Adrenal gland (tissue), 12 donors: Measurements from ENCODE around the gene ZMYND8. TPM values are rescaled to one million over a fixed set of nuclear protein-coding genes. Genes with fewer than 3 reads are reported as not detected.
A peak's percentile ranks its signal among the peaks of the same experiment; 100 is the strongest.
"Not testable (repeated sequence)": the region's sequence is repeated elsewhere in the genome, so short reads cannot be mapped to it uniquely, and the experiment has no call there.

Source experiments
- DNase-seq, 7 donors: peaks; one replicate each; pipeline ENCODE4 v3.0.0-alpha.2; 2019 to 2020
- H3K27ac ChIP-seq, 5 donors: fragments of 200-600 bp; sonication (generic) in 4 of 5; 1 replicate in 3 of 5; 2 replicates in 2 of 5; pipeline versions ENCODE4 v1.5.1 to v1.8.0; 2016 to 2020; ENCODE audit warnings: mild to moderate bottlenecking in 1 of 5
- H3K27me3 ChIP-seq: fragments of 200-600 bp; 2 replicates; pipeline ENCODE4 v1.8.0; 2021
- H3K36me3 ChIP-seq, 2 donors: fragments of 200-600 bp; replicated peaks in 1 of 2; 1 replicate in 1 of 2; 2 replicates in 1 of 2; pipeline versions ENCODE4 v1.5.1 to v1.8.0; 2018 to 2022
- H3K4me1 ChIP-seq, 2 donors: fragments of 200-600 bp; replicated peaks in 1 of 2; 1 replicate in 1 of 2; 2 replicates in 1 of 2; pipeline versions ENCODE4 v1.5.1 to v1.8.0; 2018 to 2021
- H3K4me3 ChIP-seq, 4 donors: fragments of 200-600 bp; sonication (generic) in 3 of 4; one replicate each; pipeline ENCODE4 v1.5.1; 2016 to 2018
- H3K9me3 ChIP-seq, 3 donors: fragments of 200-600 bp; sonication (generic) in 1 of 3; replicated peaks in 1 of 3; 1 replicate in 2 of 3; 2 replicates in 1 of 3; pipeline versions ENCODE4 v1.5.1 to v1.8.0; 2016 to 2021
- CTCF ChIP-seq, 6 experiments: fragments of 450-650 bp in 4 of 6; fragments of 200-600 bp in 2 of 6; sonication (generic) in 1 of 6; IDR thresholded peaks; 1 replicate in 5 of 6; 2 replicates in 1 of 6; pipeline versions ENCODE4 v1.5.1 to v1.8.0; 2016 to 2021; ENCODE audit warnings: antibody characterized with exemption in 6 of 6, mild to moderate bottlenecking in 2 of 6, moderate library complexity in 1 of 6
- POLR2A ChIP-seq, 2 donors: fragments of 450-650 bp; IDR thresholded peaks; one replicate each; pipeline ENCODE4 v1.6.1; 2017; ENCODE audit warnings: antibody characterized with exemption in 2 of 2, mild to moderate bottlenecking in 2 of 2, moderate library complexity in 1 of 2
- WGBS, 4 donors: extraction: QIAGEN DNeasy Blood & Tissue Kit in 2 of 4; methylation state at CpG; one replicate each; pipeline versions ENCODE4 v1.1.5 to v1.1.7; 2013 to 2017; 5-methylcytosine and 5-hydroxymethylcytosine counted together
- intact Hi-C, 2 donors: fragments of 100-400 bp; cut with DNase I; formaldehyde crosslinking; loops; one replicate each; pipeline versions ENCODE4 v1.14.1 to v1.15.0; 2022 to 2023
- polyA plus RNA-seq, 3 donors: library from polyadenylated mRNA; stranded (reverse); fragments of 200-250 nt in 2 of 3; fragments of 350-450 nt in 1 of 3; fragmentation: Illumina TruSeq in 1 of 3; extraction: RNeasy Lipid Tissue Mini Kit (QIAGEN cat#74804) in 1 of 3; gene quantifications; one replicate each; pipeline ENCODE4 v1.2.3, GENCODE V29; 2013 to 2014
- total RNA-seq, 9 donors: library from RNA; depleted of rRNA in 4 of 9; stranded (reverse); fragments of >200 nt in 4 of 9; fragments of 120-200 nt in 1 of 9; fragmentation: NEBNext Ultra II Directional in 1 of 9; extraction: Animal tissue kit (Norgen Biotek cat#: 25700) in 1 of 9; gene quantifications; one replicate each; pipeline versions ENCODE4 v1.1.0 to v1.2.4, GENCODE V29; 2013 to 2023
- donor health status: healthy with polysubstance abuse.
- donor health status: Bipolar disorder and iron deficiency.
- donor health status: DM: yes; HTN: yes; CAD: no.
- donor health status: DM: no; HTN: no; CAD: no.
- donor health status: DM: no; HTN: no; CAD: no.
- donor health status: DM: yes; HTN: yes; CAD: no.

The ZMYND8 gene
- total and polyA plus RNA-seq, 12 donors, result 37.0 to 116 (median 67.2) TPM

GRCh38 chr20:47265214-47265613, 91.3 kb downstream of the ZMYND8 start:
- WGBS, 4 donors, result 80 to 95% (median 93%) methylated on average over 6 of the region's 6 CpGs
- H3K27me3 ChIP-seq, result no peaks in the 10 kb centered on the region
- intact Hi-C loops, result no loop called here
- no peak overlapping the region for H3K4me3 ChIP-seq
- DNase-seq, result no peak
- H3K36me3 ChIP-seq, result peaks cover 0 to 57% of the 10 kb centered on the region in 2 donors
- TF ChIP-seq POLR2A (IDR thresholded peaks at IDR 0.05) (no peak), CTCF (IDR thresholded peaks at IDR 0.05) (no peak)
- H3K9me3 ChIP-seq, result no peaks in the 10 kb centered on the region
- H3K4me1 ChIP-seq, result peaks cover 0 to 39% of the 10 kb centered on the region in 2 donors
- peak overlapping the region in 1 of 5 donors; percentile 42 for H3K27ac ChIP-seq

GRCh38 chr20:47264137-47264769, 92.2 kb downstream of the ZMYND8 start:
- H3K27ac ChIP-seq, result peak overlapping the region in 2 of 5 donors; percentile 0 to 42
- intact Hi-C loops, H3K9me3 ChIP-seq, H3K4me3 ChIP-seq, DNase-seq, H3K27me3 ChIP-seq: not testable (repeated sequence)
- H3K36me3 ChIP-seq, result peaks cover 0 to 59% of the 10 kb centered on the region in 2 donors
- WGBS, 4 donors, result 81 to 93% (median 90%) methylated on average over 14 of the region's 14 CpGs
- peaks cover 0 to 33% of the 10 kb centered on the region in 2 donors for H3K4me1 ChIP-seq

GRCh38 chr20:47263465-47264084, 92.9 kb downstream of the ZMYND8 start:
- peak overlapping the region in 2 of 5 donors; percentile 42 to 64 for H3K27ac ChIP-seq
- no peaks in the 10 kb centered on the region for H3K9me3 ChIP-seq
- no peak for TF ChIP-seq CTCF (IDR thresholded peaks at IDR 0.05)
- no peak for TF ChIP-seq POLR2A (IDR thresholded peaks at IDR 0.05)
- peak in 5 of 7 donors; percentile 34 to 66 (median 50) for DNase-seq
- 57 to 64% (median 59%) methylated on average over 5 of the region's 5 CpGs for WGBS, 4 donors
- intact Hi-C loops, result no loop called here
- H3K4me1 ChIP-seq, result peaks cover under 1 to 37% of the 10 kb centered on the region in 2 donors
- no peaks in the 10 kb centered on the region for H3K27me3 ChIP-seq
- peaks cover 0 to 59% of the 10 kb centered on the region in 2 donors for H3K36me3 ChIP-seq
- no peak overlapping the region for H3K4me3 ChIP-seq

- peaks cover 5 to 42% of the 10 kb centered on the region in 2 donors for H3K4me1 ChIP-seq
- no peak for TF ChIP-seq POLR2A (IDR thresholded peaks at IDR 0.05)
- no peak for TF ChIP-seq CTCF (IDR thresholded peaks at IDR 0.05)
- WGBS, 4 donors, result 74 to 92% (median 87%) methylated on average over 3 of the region's 3 CpGs
- DNase-seq, result no peak
- no peak overlapping the region for H3K4me3 ChIP-seq
- peaks cover 0 to 55% of the 10 kb centered on the region in 2 donors for H3K36me3 ChIP-seq
- intact Hi-C loops, result no loop called here
- peak overlapping the region in 2 of 5 donors; percentile 42 to 54 for H3K27ac ChIP-seq
- H3K9me3 ChIP-seq, result no peaks in the 10 kb centered on the region
- no peaks in the 10 kb centered on the region for H3K27me3 ChIP-seq
Measured at GRCh38 chr20:47263080-47263464, 93.4 kb downstream of the ZMYND8 start.
